ENCODE data around the gene ZNF416. TPM values are rescaled to one million over a fixed set of nuclear protein-coding genes. Genes with fewer than 3 reads are reported as not detected.
A peak's percentile ranks its signal among the peaks of the same experiment; 100 is the strongest.

ZNF416 gene
- total and polyA plus RNA-seq, 2 donors (not counting 1 experiment from before 2014, with no cell fraction given), result 1.6 to 13.9 TPM

DNA sequence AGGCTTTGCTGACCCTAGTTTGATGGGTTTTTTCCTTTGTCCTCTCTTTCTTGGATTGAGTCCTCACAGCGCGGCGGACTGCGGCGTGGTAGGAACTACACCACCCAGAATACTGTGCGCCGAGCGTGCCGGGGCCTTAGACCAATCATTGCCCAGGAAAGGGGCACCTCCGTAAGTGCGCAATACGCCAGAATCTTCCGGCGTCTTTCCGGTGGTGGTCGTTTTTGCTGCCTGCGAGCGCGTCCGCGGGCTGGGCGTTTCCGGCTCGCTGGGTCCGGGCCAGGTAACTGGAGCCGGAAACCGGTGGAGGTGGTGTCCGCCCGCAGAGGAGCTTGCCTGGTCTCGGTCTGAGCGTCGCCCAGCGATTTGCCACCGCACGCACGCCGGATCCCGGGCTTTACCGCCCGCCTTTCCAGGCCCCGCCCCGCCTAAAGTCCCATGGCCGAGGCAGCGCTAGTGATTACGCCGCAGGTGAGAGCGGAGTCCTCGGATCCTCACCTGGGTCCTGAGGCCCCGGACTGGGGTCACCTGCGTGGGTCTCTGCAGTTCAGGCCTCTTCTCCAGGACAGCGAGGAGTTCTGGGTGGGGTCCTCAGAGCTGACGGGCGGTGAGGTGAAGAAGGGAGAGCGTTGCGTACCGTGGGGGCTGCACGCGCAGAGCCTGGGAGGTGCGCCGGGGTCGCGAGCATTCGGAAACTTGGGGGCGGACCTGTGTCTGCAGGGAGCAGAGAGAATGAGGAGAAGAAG, 51.4 kb downstream of the ZNF416 start, which contains the start of gene ZNF549:
Gene ZNF549, plus strand, starts transcription at position 221 of the 746 bp plus-strand sequence. Its CDS starts 218 bp downstream, at position 439.
- POLR2A ChIA-PET, result interaction anchor here (0.8 kb wide), 1 partner anchor 28 kb away, joined by 4 read pairs; the partner anchor contains the start of gene ZNF773
- H3K9me3 Mint-ChIP-seq (ENCODE audit: insufficient read depth), result peaks cover 2% of the 10 kb centered on the region
- CTCF ChIA-PET, result no interaction called here
- H3K27ac Mint-ChIP-seq, result peak within 1 kb of the TSS; percentile 91
- H3K4me1 Mint-ChIP-seq, result peaks cover 22% of the 10 kb centered on the region
- TF ChIP-seq, protein P1, sequence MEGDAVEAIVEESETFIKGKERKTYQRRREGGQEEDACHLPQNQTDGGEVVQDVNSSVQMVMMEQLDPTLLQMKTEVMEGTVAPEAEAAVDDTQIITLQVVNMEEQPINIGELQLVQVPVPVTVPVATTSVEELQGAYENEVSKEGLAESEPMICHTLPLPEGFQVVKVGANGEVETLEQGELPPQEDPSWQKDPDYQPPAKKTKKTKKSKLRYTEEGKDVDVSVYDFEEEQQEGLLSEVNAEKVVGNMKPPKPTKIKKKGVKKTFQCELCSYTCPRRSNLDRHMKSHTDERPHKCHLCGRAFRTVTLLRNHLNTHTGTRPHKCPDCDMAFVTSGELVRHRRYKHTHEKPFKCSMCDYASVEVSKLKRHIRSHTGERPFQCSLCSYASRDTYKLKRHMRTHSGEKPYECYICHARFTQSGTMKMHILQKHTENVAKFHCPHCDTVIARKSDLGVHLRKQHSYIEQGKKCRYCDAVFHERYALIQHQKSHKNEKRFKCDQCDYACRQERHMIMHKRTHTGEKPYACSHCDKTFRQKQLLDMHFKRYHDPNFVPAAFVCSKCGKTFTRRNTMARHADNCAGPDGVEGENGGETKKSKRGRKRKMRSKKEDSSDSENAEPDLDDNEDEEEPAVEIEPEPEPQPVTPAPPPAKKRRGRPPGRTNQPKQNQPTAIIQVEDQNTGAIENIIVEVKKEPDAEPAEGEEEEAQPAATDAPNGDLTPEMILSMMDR (IDR thresholded peaks at IDR 0.05), result no peak
- TF ChIP-seq EZH2 (IDR thresholded peaks at IDR 0.05; ENCODE audit: borderline replicate concordance, insufficient read depth, low read depth, low read length, poor library complexity, severe bottlenecking), result no peak
- Histone ChIP-seq H3K27ac (ENCODE audit: low read length in 2 of 2) (peak within 1 kb of the TSS; percentile 84 to 89), H2AFZ (ENCODE audit: insufficient read depth, low read depth, low read length, poor library complexity, severe bottlenecking) (peak within 1 kb of the TSS; percentile 99), H3K4me3 (ENCODE audit: control extremely low read depth in 1 of 5, extremely low read depth in 1 of 5, insufficient read depth in 1 of 5, low read depth in 2 of 5, low read length in 4 of 5) (peak within 1 kb of the TSS; percentile 68 to 93 (median 92)), H3K4me2 (replicated peaks; ENCODE audit: low read depth, low read length, poor library complexity, severe bottlenecking) (peak within 1 kb of the TSS; percentile 86), H3K9ac (ENCODE audit: low read length) (peak within 1 kb of the TSS; percentile 82), H4K20me1 (ENCODE audit: control insufficient read depth, insufficient read depth, low read length, poor library complexity, severe bottlenecking) (no peaks in the 10 kb centered on the region), H3K36me3 (replicated peaks in 1 of 2; ENCODE audit: control extremely low read depth in 1 of 2, control insufficient read depth in 1 of 2, extremely low read depth in 1 of 2, insufficient read depth in 2 of 2, low read length in 1 of 2) (peaks cover 5 to 12% of the 10 kb centered on the region in 2 experiments), H3K27me3 (replicated peaks in 1 of 4; ENCODE audit: control extremely low read depth in 1 of 4, control insufficient read depth in 3 of 4, insufficient read depth in 4 of 4, low read length in 3 of 4) (no peaks in the 10 kb centered on the region), H3K79me2 (ENCODE audit: control insufficient read depth, insufficient read depth, low read length) (peaks cover 36% of the 10 kb centered on the region), H3K4me1 (ENCODE audit: control insufficient read depth in 2 of 2, insufficient read depth in 2 of 2, low read length in 2 of 2) (peaks cover 10 to 17% of the 10 kb centered on the region in 2 donors), H3K9me3 (ENCODE audit: control extremely low read depth in 1 of 3, control insufficient read depth in 2 of 3, insufficient read depth in 1 of 3, low read length in 2 of 3) (peaks cover 1 to 2% (median 2%) of the 10 kb centered on the region in 3 donors)
- no peaks in the 10 kb centered on the region for H3K27me3 Mint-ChIP-seq
- intact Hi-C loops (cut with micrococcal nuclease), result loop anchor here (1.0 to 2.0 kb wide), 10 partner anchors 28 to 655 kb away; partner anchors contain the start of genes ZNF134, ZNF416, ZNF419 and ZNF460
- DNase-seq (peak; percentile 93), ATAC-seq (ENCODE audit: low read depth) (peak; percentile 99)
- peak within 1 kb of the TSS; percentile 91 for H3K4me3 Mint-ChIP-seq
- 2% methylated on average over 64 of the region's 64 CpGs for WGBS (ENCODE audit: insufficient coverage)

Other genes with a start within 250 kb of the ZNF416 start
- 16.2 and 16.9 TPM in 2 replicates for gene ZNF304, start 227.6 kb downstream of the ZNF416 start, total RNA-seq
- gene ZNF304, start 227.6 kb downstream of the ZNF416 start, polyA plus RNA-seq, result 5.0 and 7.2 TPM in 2 replicates
- gene TRAPPC2B, start 215.4 kb downstream of the ZNF416 start, total RNA-seq, result 9.6 and 12.4 TPM in 2 replicates
- 22.8 and 29.2 TPM in 2 replicates for gene TRAPPC2B, start 215.4 kb downstream of the ZNF416 start, polyA plus RNA-seq
- 9.7 and 9.9 TPM in 2 replicates for gene ZNF547, start 215.4 kb downstream of the ZNF416 start, total RNA-seq
- gene ZNF547, start 215.4 kb downstream of the ZNF416 start, polyA plus RNA-seq, result 1.2 and 2.6 TPM in 2 replicates
- 83.8 and 85.8 TPM in 2 replicates for gene ZNF548, start 189.1 kb downstream of the ZNF416 start, total RNA-seq
- 52.5 and 92.7 TPM in 2 replicates for gene ZNF548, start 189.1 kb downstream of the ZNF416 start, polyA plus RNA-seq
- gene ZNF17, start 167.8 kb downstream of the ZNF416 start, total RNA-seq, result 25.8 and 30.7 TPM in 2 replicates
- 9.7 and 9.9 TPM in 2 replicates for gene ZNF17, start 167.8 kb downstream of the ZNF416 start, polyA plus RNA-seq
- 17.4 and 20.1 TPM in 2 replicates for gene ZNF749, start 143.6 kb downstream of the ZNF416 start, total RNA-seq
- 5.7 and 9.3 TPM in 2 replicates for gene ZNF749, start 143.6 kb downstream of the ZNF416 start, polyA plus RNA-seq
- gene VN1R1, start 121.8 kb downstream of the ZNF416 start, total RNA-seq, result 1.6 and 2.4 TPM in 2 replicates
- 0.39 and 0.52 TPM in 2 replicates for gene VN1R1, start 121.8 kb downstream of the ZNF416 start, polyA plus RNA-seq
- gene ZNF772, start 101.3 kb downstream of the ZNF416 start, total RNA-seq, result 26.2 and 27.4 TPM in 2 replicates
- gene ZNF772, start 101.3 kb downstream of the ZNF416 start, polyA plus RNA-seq, result 1.7 and 2.2 TPM in 2 replicates
- 31.1 TPM in 2 replicates for gene ZNF419, start 91.2 kb downstream of the ZNF416 start, total RNA-seq
- 8.7 and 11.2 TPM in 2 replicates for gene ZNF419, start 91.2 kb downstream of the ZNF416 start, polyA plus RNA-seq
- 28.6 and 29.2 TPM in 2 replicates for gene ZNF773, start 79.0 kb downstream of the ZNF416 start, total RNA-seq
- 12.6 and 13.3 TPM in 2 replicates for gene ZNF773, start 79.0 kb downstream of the ZNF416 start, polyA plus RNA-seq
- 23.0 and 23.7 TPM in 2 replicates for gene ZNF549, start 51.6 kb downstream of the ZNF416 start, total RNA-seq
- gene ZNF549, start 51.6 kb downstream of the ZNF416 start, polyA plus RNA-seq, result 5.4 and 6.6 TPM in 2 replicates
- 31.1 and 38.1 TPM in 2 replicates for gene ZNF550, start 19.0 kb downstream of the ZNF416 start, total RNA-seq
- gene ZNF550, start 19.0 kb downstream of the ZNF416 start, polyA plus RNA-seq, result 18.0 and 18.1 TPM in 2 replicates
- 19.2 and 21.8 TPM in 2 replicates for gene ZIK1, start 5.2 kb upstream of the ZNF416 start, total RNA-seq
- 3.4 and 5.3 TPM in 2 replicates for gene ZIK1, start 5.2 kb upstream of the ZNF416 start, polyA plus RNA-seq
- 11.2 and 11.6 TPM in 2 replicates for gene ZNF530, start 21.0 kb upstream of the ZNF416 start, total RNA-seq
- gene ZNF530, start 21.0 kb upstream of the ZNF416 start, polyA plus RNA-seq, result 2.2 and 4.3 TPM in 2 replicates
- 38.1 and 38.9 TPM in 2 replicates for gene ZNF134, start 35.3 kb upstream of the ZNF416 start, total RNA-seq
- gene ZNF134, start 35.3 kb upstream of the ZNF416 start, polyA plus RNA-seq, result 7.8 and 16.7 TPM in 2 replicates
- 53.5 and 53.6 TPM in 2 replicates for gene ZNF211, start 54.3 kb upstream of the ZNF416 start, total RNA-seq
- 22.0 and 24.4 TPM in 2 replicates for gene ZNF211, start 54.3 kb upstream of the ZNF416 start, polyA plus RNA-seq
- not detected in 2 replicates for gene ZSCAN4, start 90.0 kb upstream of the ZNF416 start, total RNA-seq
- gene ZSCAN4, start 90.0 kb upstream of the ZNF416 start, polyA plus RNA-seq, result not detected in 2 replicates
- gene ZNF551, start 103.1 kb upstream of the ZNF416 start, total RNA-seq, result 24.7 and 28.3 TPM in 2 replicates
- 4.4 and 5.0 TPM in 2 replicates for gene ZNF551, start 103.1 kb upstream of the ZNF416 start, polyA plus RNA-seq
- 40.4 and 42.8 TPM in 2 replicates for gene ZNF154, start 130.3 kb upstream of the ZNF416 start, total RNA-seq
- 21.9 and 25.4 TPM in 2 replicates for gene ZNF154, start 130.3 kb upstream of the ZNF416 start, polyA plus RNA-seq
- gene ZNF671, start 148.7 kb upstream of the ZNF416 start, total RNA-seq, result 43.3 and 44.2 TPM in 2 replicates
- gene ZNF671, start 148.7 kb upstream of the ZNF416 start, polyA plus RNA-seq, result 15.9 and 17.0 TPM in 2 replicates
- gene ZNF776, start 167.9 kb upstream of the ZNF416 start, total RNA-seq, result 47.5 and 51.6 TPM in 2 replicates
- gene ZNF776, start 167.9 kb upstream of the ZNF416 start, polyA plus RNA-seq, result 15.6 and 22.6 TPM in 2 replicates
- gene ZNF586, start 190.8 kb upstream of the ZNF416 start, total RNA-seq, result 48.0 and 51.3 TPM in 2 replicates
- 18.0 and 28.4 TPM in 2 replicates for gene ZNF586, start 190.8 kb upstream of the ZNF416 start, polyA plus RNA-seq
- gene ZNF552, start 236.0 kb upstream of the ZNF416 start, total RNA-seq, result 21.7 and 29.9 TPM in 2 replicates
- 6.7 and 8.1 TPM in 2 replicates for gene ZNF552, start 236.0 kb upstream of the ZNF416 start, polyA plus RNA-seq

Measured in B cell (primary cell).